GM18519 (cell line): ENCODE measurements around the gene TCOF1.
"Not testable (repeated sequence)": the region's sequence is repeated elsewhere in the genome, so short reads cannot be mapped to it uniquely, and the experiment has no call there.

ENCODE experiments used
- ATAC-seq: cut with Tn5 transposase; IDR thresholded peaks from one replicate; pipeline ENCODE4 v1.9.1; 2021; ENCODE audit warnings: mild to moderate bottlenecking, moderate library complexity; ENCODE audit not compliant: unreplicated experiment, low FRiP score

The TCOF1 gene

DNA sequence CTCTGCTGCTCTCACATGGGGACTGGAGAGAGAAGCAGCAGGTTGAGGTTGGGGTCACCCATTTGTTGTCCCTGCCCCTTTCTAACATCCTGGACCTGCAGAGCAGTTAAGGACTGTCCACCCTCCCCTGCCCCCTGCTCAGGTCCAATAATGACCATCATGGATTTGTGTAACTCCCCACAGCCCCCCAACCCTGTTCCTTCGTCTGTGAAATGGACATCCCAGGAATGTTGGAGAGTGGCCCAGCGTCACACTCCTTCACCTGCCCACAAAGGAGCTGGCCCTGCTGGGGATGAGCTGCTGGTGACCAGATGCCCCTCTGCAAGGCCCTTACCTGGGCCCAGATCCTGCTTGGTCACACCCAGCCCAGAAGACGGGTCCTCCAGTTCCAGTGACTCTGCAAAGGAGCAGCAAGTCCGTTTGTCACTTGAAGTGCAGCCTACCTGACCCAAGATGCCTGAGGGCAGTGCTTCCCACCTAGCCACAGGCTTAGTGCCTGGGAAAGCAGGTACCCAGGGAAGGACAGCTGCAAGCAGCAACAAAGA lies 44.8 kb downstream of the TCOF1 start:
- no peak for ATAC-seq

DNA sequence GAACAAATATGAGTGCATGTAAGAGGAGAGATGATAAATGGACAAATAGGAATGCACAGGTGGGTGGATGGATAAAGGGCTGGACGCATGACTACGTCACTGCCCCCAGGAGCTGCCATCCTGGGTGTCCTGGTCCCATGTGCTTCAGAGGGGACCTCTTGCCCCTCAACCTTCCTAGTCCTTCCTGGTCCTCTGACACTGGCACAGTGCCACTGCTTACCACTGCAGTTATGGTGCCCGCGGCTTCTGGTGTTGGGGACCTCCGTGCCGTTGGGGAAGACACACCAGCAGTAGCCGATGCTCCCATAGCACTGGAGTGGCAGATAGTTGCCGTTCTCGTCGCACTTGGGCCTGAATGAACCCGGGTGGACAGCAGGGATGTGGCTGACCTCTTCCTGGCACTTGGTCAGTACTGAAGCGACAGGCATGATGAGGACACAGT lies 45.4 kb downstream of the TCOF1 start:
- no peak for ATAC-seq

DNA sequence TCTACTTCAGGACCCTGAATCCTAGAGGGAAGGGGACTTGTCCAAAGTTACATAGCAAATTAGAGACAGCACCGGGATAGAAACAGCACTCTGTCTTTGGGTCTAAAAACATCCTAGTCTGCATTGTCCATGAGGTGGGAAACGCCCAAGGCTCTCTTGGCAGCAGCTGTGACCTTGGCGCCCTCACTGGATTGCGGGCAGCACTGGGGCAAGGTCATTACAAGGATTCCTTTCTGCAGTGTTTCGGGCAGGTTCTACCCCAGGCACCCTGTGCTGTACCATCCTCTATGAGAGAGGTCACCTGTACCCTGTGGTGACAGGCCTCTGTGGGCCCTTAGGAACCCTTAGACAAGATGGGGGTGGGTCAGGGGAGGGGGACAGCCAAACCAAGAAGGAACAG lies 46.6 kb downstream of the TCOF1 start:
- no peak for ATAC-seq

DNA sequence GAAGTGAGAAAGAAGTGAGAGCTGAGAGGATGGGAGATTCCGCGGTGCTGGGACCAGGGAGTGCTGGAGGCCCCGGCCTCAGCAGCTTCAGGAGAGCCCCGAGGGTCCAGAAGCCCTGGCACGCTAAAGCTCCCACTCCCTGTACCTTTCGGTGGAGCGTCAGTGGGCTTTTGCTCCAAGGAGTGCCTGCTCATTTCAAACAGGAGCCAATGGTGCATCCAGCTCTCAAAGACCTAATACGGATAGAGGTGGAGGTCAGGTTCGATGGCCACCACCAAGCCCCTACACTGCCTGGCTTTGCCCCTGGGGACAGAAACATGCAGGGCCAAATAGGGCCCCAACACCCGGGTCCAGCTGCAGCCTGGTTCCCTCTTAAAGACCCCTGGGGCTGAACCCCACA lies 47.0 kb downstream of the TCOF1 start:
- ATAC-seq, result no peak

DNA sequence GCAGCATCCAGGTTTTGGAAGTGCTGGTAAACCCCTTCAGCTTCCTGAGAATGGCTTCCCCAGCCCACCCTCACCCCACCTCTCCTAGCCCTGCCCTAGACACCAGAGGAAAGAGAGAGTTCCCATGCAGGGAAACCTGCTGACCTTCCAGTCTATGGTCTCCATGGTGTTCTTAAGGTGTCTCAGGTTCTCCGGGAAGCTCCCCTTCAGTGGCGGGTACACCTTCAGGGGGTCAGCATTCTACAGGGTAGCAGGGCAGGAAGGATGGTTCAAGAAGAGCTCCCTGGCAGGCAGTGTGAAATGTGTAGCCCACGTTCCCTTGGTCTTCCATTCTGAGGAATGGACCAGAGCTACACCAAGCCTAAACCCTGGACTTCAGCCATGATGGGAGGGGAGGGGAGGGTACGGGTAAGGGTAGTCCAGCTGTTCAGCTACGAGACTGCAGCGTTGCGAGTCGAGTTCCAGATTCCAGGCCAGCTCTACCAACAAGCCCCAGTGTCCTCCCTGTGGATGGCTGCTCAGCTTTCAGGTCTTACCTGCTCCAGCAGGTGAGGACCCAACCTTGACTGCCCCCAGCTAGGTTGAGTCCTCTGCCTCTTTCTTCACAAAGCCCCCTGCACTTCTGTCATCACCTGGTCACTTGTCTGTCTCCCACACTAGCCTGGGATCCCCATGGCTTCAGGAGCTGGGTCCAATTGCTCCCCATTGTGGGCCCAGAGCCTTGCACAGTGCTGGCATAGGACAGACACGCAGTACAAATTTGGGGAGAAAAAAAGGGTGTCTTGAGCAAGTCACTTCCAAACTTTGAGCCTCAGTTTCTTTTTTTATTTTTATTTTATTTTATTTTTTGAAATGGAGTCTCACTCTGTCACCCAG lies 47.7 kb downstream of the TCOF1 start:
- ATAC-seq, result no peak

DNA sequence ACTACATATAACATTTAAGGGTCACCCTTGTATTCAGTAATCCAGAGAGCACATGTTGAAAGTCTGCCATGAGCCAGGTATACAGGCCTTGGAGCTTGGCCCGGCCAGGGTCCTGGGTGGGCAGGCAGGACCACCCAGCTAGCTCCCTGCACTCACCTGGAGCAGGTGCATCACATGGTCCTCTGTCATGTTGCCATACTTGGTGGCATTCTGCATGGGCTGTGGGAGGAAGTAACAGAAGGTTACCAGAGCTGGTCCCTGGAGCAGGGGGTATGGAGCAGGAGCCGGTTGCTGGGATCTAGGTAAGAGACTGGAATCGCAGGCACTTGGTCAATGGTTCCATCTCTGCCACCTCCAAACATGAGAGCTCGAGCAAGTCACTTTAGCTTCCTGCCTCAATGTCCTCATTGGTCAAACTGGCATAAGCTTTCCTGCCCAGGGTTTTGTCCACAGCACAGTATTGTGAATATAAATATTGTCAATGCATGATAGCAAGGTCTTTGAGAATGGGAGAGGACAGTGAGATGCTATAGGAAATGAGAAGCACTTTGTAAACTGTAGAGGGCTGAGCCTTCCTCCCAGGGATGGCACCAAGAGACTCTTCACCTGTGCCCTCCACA lies 48.7 kb downstream of the TCOF1 start:
- ATAC-seq, result no peak

DNA sequence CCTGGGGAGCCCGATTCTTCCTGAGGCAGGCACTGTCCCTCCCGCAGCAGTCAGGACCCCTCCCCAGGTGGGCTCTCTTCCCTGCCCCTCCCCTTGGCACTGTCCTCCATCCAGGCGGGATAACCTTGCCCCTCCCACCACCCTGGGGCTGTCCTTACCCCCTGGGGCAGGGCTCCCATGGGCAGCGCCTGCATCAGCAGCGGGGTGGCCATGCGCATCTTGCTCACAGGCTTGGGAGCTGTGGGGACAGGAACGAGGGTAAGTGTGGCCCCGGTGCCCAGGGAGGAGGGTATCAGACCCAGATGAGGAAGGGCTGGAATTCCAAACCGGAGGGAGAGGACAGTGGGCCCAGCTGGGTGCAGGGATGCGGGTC lies 49.2 kb downstream of the TCOF1 start:
- no peak for ATAC-seq

DNA sequence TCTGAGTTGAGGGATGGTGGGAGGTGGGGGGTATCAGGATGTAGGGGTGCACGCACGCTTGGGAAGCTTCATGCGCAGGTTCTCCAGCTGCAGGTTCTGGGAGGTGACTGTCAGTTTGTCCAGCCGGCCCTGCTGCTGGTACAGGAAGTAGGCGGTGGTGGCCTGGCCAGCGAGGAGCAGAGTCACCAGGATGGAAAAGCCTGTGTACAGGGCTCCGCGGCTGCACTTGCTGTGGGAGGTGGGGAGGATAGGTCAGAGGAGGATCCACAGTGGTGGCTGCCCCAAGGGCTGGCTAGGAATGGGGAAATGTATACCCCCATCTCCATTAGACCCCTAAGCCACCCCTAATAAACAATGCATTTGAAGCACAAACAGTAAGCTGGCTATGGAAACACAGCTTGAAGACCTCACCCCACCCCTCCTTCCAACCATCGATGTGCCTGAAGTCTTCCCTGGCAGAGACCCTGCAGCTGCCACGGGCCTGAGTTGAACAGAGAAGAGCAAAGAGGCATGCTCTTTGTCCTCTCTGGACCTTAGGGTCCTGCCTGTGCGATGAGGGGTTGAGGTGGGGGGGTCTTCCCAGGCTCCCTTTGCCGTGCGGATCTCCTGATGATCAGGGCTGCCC lies 49.7 kb downstream of the TCOF1 start:
- no peak for ATAC-seq

DNA sequence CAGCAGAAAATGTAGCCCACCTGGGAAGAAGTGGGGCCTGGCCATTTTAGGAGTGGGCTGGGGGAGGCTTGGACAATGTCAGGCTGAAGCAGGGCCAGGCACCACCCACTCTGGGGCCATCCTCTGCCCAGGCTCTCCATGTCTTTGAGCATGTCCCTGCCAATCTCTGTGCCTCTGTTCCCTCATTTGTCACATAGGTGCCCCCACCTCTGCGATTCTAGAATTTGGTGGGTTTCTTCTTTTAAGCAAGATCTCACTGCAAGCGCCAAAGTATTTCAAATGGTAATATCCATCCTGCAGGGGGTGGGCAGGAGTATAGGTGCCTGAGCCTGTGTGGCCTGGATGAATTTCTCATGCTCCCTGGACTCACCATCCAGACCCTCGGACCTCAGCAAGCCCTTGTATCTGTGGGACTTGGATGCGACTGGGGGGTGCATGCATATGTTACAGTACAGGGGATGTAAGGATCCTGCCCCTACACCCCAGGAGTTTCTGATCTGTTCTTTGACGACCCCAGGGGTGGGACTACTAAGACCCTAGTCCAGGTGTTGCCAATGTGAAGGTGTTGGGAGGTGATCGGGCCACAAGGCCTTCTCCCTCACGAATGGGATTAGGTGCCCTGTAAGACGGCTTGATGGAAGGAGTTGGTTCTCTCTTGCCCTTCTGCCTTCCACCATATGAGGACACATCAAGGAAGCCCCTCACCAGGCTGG lies 50.9 kb downstream of the TCOF1 start:
- ATAC-seq, result no peak

DNA sequence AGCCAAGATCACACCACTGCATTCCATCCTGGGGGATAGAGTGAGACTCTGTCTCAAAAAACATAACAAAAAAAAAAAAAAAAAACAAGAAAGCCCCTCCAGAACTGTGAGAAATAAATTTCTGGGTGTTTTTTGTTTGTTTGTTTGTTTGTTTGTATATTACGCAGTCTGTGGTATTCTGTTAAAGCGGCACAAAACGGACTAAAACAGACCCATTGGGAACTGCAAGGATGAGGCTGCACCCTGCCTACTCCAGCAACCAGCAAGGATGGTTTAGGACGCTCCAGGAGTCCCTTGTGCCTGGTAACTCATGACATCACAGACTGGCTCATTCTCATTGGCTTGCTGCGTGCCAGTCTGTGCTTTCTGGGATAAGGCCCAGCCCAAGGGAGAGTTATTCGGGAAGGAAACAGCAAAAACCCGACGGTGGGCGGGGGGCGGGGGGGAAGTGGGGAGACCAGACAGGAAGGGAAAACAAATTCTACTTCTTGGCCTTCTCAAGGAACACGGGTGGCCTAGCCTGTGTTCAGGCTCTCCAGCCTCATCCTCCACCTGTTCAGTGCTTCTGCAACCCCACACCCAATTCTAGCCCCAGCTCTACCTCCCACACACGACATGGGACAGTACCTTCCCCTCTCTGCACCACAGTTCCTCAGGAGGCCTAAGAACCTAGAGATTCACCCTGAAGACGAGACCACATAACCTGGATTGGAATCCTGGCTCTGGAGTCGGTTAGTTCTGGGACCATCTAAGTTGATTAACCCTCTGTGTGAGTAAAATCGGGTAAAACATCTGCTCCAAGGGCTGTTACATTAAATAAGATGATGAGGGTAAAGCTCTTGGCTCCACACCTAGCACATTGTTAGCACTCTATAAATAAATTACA lies 52.4 kb downstream of the TCOF1 start:
- peak; percentile 22 for ATAC-seq

DNA sequence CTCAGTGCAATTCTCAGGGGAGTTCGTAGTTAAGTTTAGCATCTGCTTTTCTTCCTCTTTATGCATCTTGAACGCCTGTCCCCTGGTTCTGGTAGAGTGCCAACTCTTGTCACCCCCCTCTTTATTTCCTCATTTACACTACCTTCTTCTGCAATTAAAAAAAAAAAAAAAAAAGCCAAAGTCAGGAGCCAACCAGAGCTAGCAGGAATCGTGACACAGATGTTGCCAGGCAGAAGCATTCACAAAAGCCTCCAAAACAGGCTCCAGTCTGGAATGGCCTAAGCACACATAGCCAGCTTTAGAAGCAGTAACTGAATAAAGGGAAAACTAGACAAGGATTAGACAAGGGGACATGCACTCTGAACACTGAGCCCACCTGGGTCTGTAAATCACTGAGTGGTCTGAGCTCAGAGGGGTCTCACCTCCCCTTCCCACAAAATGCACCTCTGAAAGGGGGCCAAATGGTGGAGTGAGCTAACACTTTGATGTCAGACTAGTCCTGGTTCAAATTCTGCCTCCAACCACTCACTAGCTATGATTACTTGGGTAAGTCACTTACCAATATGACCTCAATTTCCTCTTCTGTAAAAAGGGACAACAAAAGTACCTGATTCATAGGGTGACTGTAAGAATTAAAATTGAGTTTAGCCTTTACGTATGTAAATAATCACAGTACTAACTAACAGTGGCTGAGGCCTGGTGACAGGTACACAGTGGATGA lies 53.2 kb downstream of the TCOF1 start:
- ATAC-seq, result no peak

DNA sequence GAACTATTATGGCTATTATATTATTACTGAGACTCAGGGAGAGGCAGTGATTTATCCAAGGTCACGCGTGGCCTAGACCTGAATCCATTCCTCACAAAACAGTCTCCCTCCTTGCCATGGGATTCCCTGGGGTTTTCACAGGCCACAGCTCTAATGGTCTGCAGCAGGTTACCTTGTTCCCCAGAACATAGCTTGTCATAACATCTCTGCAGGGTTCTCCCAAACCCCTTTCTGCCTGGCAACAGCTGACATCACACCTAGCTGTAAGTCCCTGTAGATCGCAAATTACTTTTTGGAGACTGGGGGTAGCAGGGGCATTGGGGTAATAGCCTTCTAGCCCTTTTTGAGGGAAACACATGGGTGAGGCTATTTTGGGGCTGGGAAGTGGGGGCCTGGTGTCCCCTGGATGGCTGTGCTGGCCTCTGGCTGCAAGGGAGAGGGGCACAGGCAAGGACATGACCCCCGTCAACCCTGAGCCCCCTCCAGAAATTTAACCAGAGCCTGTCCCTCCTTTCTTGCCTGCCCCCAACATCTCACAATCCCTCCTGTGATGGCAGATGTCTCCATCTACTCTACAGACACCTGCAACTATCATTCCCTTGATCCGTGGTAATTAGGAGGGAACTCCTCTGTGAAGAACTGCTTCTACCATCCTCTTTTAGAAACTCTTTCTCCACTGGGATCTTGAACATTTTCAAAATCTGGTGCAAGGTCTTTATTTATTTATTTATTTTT lies 53.9 kb downstream of the TCOF1 start:
- no peak for ATAC-seq

DNA sequence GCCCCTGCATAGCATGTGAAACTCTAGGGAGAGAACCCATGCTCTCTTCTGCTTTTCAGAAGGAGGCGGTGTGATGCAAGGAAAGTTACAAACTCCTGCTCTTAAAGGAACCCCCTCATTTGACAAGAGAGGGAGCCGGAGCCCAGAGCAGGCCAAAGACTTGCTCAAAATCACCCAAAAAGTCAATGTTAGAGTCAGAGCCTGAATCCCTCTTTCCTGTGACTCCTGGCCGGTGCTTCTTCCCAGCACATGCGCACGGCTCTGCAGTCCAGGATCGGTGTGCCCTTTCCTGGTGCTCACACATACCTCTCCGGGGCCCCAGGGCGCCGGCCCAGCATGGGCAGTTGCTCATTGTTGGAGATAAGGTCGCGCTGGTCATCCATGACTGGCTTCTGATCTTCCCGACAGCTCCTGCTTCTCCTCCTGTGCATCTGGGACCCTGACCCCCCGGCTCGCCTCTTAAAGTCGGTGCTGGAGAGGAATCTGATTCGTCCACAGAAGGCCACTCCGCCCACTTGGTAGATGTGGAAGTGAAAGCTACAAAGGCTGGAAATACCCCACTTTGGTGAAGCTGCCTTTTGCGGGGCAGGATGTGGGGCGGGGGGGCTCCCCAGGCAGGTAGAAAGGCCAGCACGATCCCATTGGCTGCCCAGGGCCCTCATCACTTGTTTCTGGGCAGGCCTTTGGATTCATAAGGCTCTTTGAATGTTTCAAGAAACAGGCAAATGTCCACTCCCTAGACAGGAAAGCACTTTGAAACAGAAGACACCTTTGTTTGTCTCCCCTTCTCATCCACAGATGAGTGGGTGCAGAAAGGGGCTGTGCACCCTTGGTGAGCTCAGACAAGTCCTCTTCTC lies 55.0 kb downstream of the TCOF1 start, which contains the start of gene CD74:
TSS of gene CD74 (minus strand) at position 592 of the 857 bp plus-strand sequence. CDS start at position 431, 161 bp downstream.
- ATAC-seq, result peak; percentile 61

DNA sequence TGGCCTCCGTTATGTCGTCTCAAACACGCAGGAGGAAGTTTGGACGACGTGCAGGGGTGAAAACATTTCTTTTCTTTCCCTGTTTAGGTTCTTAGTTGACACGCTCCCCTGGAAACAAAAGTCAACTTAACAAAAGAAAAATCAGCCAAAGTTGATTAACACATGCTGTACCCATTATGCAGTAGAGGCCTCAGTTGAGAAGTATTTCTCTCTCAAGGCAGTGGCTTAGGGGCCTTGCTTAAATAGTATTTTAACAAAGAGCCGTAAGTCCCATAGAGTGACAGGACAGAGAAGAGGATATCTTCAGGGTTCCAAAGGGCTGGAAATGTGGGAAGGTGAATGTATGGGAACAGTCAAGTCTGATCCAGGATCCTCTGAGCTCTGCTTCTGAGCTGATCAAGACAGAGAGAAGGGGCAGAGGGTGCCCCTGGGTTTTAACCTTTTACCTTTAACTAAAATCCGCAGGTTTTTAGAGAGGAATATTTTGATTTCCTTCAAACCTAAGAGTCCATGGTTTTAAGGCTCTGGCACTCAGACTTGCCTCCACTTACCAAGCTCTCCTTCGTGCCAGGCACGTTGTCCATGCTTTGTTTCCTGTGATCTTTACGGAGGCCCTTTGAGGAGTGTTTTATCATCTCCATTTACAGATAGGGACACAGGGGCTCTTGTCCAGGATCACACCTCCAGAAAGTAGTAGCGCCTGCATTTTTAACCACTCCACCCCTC lies 55.8 kb downstream of the TCOF1 start:
- no peak for ATAC-seq

DNA sequence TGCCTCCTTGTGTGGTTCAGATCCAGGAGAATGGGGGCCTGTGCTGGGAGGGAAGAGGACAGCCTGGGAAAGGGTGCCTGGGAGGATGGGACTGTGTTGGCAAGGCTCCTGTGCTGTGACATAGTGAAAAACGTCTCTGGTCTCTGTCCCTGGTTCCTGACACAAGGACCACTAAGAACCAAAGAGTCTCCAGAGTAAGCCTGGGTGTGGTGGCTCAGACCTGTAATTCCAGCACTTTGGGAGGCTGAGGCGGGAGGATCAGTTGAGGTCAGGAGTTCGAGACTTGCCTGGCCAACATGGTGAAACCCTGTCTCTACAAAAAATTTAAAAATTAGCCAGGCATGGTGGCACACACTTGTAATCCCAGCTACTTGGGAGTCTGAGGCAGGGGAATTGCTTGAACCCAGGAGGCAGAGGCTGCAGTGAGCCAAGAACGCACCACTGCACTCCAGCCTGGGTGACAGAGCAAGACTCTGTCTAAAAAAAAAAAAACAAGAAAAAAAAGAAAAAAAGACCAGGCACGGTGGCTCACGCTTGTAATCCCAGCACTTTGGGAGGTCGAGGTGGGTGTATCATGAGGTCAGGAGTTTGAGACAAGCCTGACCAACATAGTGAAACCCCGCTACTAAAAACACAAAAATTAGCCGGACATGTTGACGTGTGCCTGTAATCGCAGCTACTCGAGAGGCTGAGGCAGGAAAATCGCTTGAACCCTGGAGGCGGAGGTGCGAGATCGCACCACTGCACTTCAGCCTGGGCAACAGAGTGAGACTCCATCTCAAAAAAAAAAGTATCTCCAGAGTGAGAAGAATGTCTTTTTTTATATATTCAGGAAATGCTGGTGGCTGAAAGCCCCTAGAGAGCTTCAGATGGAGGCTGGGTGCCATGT lies 56.6 kb downstream of the TCOF1 start:
- ATAC-seq, result not testable (repeated sequence)
